ENCODE results near the gene METRNL.
"Not testable (repeated sequence)": the region's sequence is repeated elsewhere in the genome, so short reads cannot be mapped to it uniquely, and the experiment has no call there.

The METRNL gene

DNA sequence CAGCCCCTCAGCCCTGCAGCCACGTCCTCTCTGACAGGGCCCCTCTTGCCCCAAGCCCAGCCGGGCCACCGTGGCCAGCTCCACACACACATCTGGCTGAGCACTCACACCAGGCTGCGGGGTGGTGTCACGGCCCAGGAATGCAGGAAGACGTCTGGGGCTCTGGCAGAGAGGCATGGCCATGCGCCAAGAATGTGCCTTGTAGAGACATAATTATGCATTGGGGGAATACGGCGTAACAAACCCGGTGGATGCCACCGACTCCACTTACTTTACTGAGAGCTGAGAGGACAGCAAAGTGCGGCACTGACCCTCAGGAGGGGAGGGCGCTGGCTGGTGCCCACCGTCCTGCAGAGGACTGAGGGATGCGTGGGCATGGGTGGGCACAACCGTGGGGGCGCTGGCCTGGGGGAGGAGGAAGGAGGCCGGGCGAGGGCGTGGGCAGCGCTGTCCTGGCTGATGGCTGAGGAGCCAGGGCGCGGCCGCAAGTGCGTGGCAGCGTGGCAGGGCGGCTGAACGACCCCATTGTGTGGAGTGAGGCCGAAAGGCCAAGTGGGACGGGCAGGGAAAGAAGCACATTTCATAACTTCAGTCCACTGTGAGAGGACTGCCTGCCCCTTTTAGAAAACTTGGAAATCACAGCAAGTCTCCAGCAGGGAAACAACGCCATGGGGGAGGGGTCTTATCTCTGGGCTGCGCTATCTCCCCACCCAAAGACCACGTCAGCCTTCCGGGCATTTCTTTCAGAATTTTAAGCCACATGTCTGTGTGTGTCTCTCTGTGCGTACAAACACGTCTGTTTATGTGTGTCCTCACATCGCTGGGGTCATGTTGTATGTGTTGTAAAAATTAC lies 30.6 kb downstream of the METRNL start:
- no peak for DNase-seq

DNA sequence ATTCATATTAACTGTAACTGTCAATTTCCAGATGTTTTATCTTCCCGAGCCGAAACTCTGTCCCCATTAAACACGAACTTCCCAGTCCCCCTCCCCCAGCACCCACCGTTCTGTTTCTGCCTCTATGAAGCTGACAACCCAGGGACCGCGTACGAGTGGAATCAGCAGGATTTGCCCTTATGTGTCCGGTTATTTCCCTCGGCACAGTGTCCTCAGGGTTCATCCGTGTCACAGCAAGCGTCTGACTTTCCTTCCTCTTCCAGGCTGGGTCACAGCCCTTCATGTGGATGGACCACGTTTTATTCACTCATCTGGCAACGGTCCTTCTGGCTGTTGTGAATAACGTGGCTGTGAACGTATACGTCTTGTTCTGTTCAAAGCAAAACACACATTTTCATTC lies 31.3 kb downstream of the METRNL start:
- no peak for DNase-seq

DNA sequence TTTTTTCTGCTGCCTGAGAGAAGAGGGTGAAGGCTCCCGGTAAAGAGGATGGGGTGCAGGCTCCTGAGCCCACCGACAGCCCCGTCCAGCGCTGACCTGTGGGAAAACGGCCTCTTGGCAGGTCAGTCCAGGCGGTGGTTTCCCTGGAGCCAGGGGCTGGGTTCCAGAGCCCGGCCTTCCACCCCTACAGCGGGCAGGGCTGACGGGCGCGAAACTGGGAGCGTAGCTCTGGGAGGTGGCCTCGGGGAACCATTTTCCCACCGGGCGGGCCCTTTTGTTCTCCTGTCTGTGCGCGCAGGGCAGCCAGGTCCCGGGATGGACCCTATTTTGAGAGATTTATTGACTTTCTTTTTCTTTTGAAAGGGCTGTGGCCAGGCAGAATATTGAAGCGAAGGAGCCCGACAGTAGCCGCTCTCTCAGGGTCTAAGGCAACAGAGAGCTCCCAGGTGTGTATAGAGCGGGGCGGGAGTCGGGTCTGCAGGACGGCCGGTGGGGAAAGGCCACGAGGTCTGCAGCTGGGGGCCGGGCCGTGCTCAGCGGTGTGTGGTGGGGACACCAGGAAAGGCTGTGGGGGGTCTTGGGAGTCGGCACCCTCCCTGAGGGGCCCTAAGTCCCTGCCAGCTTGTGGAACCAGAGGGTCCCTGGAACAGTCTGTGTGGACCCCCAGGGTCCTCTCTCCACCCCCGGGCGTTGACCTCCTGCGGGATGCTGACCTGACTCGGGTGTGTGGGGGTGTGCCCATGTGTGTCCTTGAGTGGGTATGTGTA lies 32.3 kb downstream of the METRNL start:
- DNase-seq = no peak

GRCh38 chr17:83113381-83113780 lies 34.0 kb downstream of the METRNL start:
- no peak for DNase-seq

GRCh38 chr17:83113792-83114191 lies 34.4 kb downstream of the METRNL start:
- no peak for DNase-seq

DNA sequence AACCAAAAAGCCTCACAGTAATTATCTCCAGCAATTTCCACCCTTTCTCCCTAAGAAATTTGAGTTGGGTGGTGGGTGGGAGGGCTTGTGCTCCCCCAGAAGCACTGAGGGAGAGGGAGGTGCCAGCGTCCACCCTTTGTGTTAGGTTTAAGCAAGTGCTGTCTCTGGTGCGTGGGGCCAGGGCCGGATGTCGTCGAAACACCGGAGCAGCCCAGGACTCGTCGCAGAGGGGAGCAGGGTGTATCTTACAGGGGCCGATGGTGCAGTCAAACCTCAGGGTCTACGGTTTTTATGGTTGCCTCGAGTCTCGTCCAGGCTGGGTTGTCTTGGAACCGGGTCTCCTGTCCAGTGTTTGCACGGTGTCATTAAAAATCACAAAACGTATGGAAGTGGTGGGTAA lies 35.3 kb downstream of the METRNL start:
- DNase-seq = no peak

DNA sequence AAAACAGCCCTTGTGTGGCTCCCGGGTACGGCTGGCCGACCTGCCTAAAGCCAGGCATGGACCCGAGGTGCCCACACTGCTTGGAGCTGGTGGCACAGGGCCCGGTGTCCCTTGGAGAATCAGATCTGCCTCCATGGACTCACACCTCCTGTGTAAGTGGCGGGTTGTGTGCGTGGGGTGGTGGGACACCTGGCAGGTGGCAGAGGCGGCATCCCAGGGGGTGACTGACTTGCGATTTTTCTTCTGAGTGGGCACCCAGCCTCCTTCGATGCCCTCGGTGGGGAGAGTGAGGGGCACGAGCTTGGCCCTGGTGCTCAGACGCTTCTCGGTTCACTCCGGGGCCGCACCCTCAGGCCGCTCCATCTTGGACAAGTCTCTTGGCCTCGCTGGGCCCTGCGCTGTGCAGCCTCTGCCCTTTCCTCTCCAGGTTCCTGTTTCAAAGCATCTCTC lies 35.8 kb downstream of the METRNL start:
- DNase-seq = no peak

DNA sequence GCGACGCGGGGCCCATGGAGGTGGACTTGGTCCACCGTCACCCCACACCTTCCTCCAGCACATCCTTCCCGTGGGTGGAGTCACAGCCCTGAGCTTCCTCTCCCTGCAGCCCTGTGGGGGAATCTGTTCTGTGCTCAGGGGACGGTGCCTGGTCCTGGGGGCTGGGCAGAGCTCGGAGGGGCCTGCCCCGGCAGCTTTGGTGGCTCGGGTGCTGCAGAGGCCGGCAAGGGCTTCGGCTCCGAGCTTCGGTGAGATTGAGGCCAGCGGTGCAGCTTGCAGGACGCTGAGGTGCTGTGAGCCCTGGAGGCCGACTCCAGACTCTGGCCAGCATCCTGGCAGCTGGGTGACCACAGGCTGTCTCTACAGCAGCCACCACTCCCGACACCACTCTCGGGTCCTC lies 36.4 kb downstream of the METRNL start:
- DNase-seq = no peak

DNA sequence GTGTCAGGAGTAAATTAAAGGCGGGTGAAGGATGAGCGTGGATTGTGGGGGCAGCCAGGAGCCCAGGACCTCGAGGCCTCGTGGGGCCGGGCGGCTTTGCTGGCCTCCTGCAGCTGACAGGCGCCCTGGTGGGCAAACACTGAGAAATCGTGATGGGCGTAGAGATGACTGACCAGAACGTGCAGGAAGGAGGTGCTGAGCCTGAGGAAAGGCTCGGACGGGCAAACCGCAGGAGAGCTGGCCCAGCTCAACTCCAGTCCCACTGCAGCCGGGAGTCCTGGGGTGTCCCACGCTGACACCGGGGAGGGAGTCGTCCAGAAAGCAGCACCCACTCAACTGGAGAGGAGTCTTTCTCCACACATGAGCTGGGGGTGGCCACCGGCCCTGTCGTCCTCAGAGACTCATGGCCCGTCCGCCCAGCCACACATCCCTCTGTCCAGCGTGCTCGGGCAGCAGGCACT lies 36.9 kb downstream of the METRNL start:
- no peak for DNase-seq

- no peak for DNase-seq
Measured at GRCh38 chr17:83116783-83117555, 37.6 kb downstream of the METRNL start.

DNA sequence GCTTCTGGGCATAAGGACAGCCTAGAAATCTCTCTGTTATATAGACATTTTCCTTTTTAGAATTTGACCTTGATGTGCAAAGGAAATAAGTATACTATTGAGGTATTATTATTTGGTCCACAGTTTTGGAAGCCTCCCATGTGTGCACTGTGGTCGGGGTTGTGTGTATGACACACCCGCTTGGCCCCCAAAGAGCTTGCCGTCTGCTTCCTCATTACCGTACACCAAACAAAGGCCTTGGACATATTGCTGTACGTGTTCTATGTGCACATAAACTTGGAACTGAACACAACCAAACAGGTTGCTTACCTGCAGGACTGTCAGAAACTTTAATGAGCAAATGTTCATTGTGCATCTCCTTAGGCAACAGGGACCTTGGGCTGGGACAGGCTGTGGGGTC lies 38.2 kb downstream of the METRNL start:
- no peak for DNase-seq

GRCh38 chr17:83118071-83118841 lies 38.8 kb downstream of the METRNL start:
- no peak for DNase-seq

- DNase-seq = no peak
Measured at GRCh38 chr17:83119987-83120864, 40.8 kb downstream of the METRNL start.

DNA sequence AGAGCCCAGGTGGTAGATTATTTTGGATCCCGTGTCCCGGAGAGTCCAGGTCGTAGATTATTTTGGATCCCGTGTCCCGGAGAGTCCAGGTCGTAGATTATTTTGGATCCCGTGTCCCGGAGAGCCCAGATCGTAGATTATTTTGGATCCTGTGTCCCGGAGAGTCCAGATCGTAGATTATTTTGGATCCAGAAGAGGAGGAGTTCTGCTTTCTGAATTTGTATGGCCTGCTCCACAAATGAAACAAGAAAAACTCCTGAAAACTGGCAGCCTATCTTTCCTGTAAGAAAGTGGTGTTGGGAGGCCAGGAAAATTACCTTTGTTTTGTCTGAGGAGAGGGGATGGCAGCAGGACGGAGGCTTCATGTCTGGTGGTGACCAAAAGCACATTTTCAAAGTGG lies 42.1 kb downstream of the METRNL start:
- not testable (repeated sequence) for DNase-seq

DNA sequence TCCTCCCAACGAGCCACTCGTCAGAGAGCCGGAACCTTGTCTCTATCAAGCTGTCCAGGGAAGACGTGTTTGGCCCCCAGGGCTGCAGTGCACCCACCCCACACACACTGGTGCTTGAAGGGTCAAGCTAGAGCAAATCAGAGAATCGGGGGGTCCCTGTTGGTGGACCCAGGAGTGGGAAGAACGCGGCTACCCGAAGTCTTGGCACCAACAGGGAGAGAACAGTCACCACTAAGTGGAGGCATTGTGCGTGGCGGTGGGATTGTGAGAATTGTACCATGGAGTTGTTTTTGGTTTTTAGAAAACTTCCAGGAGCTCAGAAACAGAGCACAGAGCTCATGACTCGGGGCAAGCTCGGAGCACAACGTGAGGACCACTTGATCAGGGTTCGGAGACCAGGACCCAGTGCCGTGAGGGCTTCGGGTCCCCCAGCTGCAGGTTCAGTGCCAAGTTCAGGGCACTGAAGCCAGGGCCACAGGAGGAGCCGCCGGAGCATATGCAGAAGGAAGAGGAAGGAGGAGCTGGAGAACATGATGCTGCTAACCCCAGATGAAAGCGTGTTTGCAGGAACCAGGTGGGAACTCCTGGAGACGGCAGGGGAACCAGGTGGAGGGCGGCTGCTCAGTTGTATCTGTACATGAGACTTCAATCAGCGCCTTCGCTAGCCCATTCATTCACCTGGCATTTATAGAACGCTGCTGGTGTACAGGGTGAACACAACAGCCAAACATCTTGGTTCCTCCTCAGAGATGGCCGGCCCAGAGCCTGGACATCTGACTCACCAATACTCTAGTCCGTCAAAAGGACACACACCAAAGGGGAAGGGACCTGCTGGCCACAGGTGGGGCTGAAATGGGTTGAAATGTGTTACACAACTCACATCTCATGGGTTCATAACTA lies 42.8 kb downstream of the METRNL start:
- no peak for DNase-seq

GRCh38 chr17:83122834-83123233 lies 43.4 kb downstream of the METRNL start:
- no peak for DNase-seq

DNA sequence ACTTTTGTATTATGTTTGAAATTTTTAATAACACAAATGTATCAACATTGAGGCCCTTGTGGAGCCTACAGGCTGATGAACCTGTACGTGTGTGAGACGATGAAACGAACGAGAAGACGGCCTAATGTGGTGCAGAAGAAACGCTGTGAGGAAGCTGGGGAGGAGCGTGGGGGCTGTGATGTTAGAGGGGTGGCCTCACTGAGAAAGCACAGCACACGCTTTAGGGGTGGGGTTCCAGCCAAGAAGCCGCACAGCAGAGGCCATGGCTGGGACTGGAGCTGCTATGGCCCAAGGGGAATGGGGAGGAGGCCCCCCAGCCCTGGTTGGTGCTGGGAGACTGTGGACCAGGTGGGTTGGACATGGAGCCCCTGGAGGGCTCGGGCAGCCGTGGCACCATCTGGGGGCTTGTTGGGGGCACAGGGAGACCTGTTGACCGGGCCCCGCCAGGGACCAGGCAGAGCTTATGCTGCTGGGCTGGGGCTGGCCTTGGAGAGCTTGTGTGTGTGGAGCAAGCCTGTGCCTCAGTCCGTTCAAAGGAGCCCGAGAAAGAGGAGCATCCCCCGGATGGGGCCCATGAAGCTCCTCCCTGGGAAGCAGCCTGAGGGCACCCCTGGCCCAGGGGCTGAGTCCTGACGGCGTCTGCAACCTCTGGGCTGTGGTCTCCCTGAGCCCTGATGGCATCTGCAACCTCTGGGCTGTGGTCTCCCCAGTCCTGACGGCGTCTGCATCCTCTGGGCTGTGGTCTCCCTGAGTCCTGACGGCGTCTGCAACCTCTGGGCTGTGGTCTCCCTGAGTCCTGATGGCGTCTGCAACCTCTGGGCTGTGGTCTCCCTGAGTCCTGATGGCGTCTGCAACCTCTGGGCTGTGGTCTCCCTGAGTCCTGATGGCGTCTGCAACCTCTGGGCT lies 44.7 kb downstream of the METRNL start:
- DNase-seq = no peak

DNA sequence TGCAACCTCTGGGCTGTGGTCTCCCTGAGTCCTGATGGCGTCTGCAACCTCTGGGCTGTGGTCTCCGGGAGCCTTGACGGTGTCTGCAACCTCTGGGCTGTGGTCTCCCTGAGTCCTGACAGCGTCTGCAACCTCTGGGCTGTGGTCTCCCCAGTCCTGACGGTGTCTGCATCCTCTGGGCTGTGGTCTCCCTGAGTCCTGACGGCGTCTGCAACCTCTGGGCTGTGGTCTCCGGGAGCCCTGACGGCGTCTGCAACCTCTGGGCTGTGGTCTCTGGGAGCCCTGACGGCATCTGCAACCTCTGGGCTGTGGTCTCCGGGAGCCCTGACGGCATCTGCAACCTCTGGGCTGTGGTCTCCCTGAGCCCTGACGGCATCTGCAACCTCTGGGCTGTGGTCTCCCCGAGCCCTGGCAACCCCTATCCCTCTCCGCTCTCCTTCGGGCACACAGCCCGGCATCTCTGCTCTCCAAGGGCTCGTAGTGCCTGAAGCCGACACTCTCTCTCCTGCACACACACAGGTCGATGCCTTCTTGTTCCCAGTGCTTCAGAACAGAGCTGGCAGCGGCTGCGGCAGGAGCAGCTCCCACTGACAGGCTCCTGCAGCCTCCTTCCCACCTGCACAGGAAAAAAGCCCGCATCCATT lies 45.6 kb downstream of the METRNL start:
- no peak for DNase-seq

Measured in CD4-positive, alpha-beta T cell treated with Interleukin-6 for 4 hours (primary cell).